Epithelial cell of esophagus (primary cell): ENCODE results near the gene SHLD1.
"Not testable (repeated sequence)": the region's sequence is repeated elsewhere in the genome, so short reads cannot be mapped to it uniquely, and the experiment has no call there.

Source experiments
- DNase-seq: peaks from one replicate; pipeline ENCODE4 v3.0.0; 2010; ENCODE audit warnings: low read depth
- H3K4me3 ChIP-seq: 2 replicates; pipeline ENCODE4 v1.5.1; 2011; ENCODE audit warnings: mild to moderate bottlenecking, low read length, control low read depth
- CTCF ChIP-seq: IDR thresholded peaks from 2 replicates; pipeline ENCODE4 v1.5.1; 2011; ENCODE audit warnings: low read depth, mild to moderate bottlenecking, low read length, control low read depth, inconsistent platforms; ENCODE audit not compliant: insufficient read depth; ENCODE audit errors: missing control alignments

The SHLD1 gene

DNA sequence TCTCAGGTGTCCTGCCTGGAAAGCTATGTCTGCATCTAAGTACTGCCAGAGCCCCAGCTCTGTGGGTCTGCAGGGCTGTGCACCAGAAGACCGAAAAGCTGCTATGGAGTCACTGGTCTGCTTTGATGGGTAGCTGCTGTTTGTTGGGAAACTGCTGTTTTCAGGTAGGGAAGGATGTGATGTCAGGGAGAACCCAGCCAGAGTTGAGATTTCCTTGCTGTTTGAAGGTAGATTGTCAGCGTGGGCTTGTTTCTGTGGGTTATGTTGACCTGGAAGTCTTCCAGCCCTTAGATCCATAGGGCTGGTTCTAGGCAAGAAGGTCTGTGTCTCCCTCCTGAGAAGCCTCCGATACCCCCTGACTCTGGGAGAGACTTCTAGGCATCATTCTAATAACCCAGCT lies 12.2 kb upstream of the SHLD1 start:
- DNase-seq = no peak
- TF ChIP-seq CTCF = no peak
- H3K4me3 ChIP-seq = no peak overlapping the region

DNA sequence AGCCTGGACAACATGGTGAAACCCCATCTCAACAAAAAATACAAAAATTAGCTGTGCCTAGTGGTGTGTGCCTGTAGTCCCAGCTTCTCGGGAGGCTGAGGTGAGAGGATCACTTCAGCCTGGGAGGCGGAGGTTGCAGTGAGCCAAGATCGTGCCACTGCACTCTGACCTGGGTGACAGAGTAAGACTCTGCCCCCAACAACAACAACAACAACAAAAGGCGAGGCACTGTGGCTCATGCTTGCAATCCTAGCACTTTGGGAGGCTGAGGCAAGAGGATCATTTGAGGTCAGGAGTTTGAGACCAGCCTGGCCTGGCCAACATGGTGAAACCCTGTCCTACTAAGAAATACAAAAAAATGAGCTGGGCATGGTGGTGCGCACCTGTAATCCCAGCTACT lies 9.6 kb upstream of the SHLD1 start:
- DNase-seq = not testable (repeated sequence)

DNA sequence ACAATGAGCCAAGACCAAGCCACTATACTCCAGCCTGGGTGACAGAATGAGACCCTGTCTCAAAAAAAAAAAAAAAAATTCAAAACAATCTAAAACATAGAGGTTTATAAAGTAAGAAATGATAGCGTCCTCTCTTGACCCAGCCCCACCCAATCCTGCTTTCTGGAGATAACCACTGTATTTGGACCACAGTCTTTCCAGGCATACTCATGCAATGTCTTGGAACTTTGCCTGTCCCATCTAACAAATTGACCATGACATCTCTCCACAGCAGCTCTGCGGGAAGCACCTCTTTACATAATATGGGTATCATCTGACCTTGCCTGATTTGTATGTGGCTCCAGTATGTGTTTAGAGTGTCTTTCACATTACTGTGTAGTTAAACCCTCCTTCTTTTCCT lies 9.1 kb upstream of the SHLD1 start:
- no peak for TF ChIP-seq CTCF
- no peak overlapping the region for H3K4me3 ChIP-seq
- DNase-seq = no peak

More for the DNA sequence above, 9.6 kb upstream of the SHLD1 start:
- H3K4me3 ChIP-seq = not testable (repeated sequence)

GRCh38 chr20:5742041-5742440 lies 8.2 kb upstream of the SHLD1 start:
- no peak for TF ChIP-seq CTCF
- H3K4me3 ChIP-seq = no peak overlapping the region
- DNase-seq = no peak

- DNase-seq = no peak
- no peak for TF ChIP-seq CTCF
- H3K4me3 ChIP-seq = no peak overlapping the region
Measured at GRCh38 chr20:5745416-5746030, 4.7 kb upstream of the SHLD1 start.

GRCh38 chr20:5746064-5746463 lies 4.1 kb upstream of the SHLD1 start:
- no peak for DNase-seq
- TF ChIP-seq CTCF = no peak
- no peak overlapping the region for H3K4me3 ChIP-seq

DNA sequence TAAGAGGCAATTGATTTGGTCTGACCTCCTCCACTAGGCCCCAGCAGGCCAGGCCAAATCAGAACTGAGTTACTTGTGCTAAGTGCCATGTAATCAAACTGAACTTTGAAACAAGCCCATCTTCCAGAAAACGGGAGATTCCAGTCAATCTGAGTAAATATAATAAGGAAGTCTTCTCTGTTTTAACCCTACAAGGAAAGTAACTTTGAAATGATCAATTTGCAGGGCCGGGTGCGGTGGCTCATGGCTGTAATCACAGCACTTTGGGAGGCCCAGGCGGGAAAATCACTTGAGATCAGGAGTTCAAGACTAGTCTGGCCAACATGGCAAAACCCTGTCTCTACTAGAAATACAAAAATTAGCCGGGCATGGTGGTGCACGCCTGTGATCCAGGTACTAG lies 2.0 kb upstream of the SHLD1 start:
- H3K4me3 ChIP-seq = no peak overlapping the region
- no peak for DNase-seq
- TF ChIP-seq CTCF = no peak

DNA sequence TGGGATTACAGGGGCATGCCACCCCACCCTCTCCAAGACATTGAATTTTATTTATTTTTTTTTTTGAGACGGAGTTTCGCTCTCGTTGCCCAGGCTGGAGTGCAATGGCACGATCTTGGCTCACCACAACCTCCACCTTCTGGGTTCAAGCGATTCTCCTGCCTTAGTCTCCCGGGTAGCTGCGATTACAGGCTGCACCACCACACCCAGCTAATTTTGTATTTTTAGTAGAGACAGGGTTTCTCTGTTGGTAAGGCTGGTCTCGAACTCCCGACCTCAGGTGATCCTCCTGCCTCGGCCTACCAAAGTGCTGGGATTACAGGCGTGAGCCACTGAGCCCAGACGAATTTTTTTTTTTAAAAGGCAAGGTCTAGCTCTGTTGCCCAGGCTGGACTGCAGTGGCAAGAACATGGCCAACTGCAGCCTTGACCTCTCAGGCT lies 669 bp upstream of the SHLD1 start:
- DNase-seq, H3K4me3 ChIP-seq: not testable (repeated sequence)
